Esophagus muscularis mucosa (tissue), 4 donors: ENCODE results near the gene CFAP73. TPM values are rescaled to one million over a fixed set of nuclear protein-coding genes. Genes with fewer than 3 reads are reported as not detected.

Source experiments
- DNase-seq: peaks from one replicate; pipeline ENCODE4 v3.0.0-alpha.2; 2017; ENCODE audit errors: extremely low spot score
- H3K27ac ChIP-seq, 4 donors: fragments of 200-600 bp; sonication (generic); replicated peaks in 1 of 4; 1 replicate in 3 of 4; 2 replicates in 1 of 4; pipeline ENCODE4 v1.5.1; 2016 to 2019; ENCODE audit warnings: mild to moderate bottlenecking in 1 of 4
- H3K27me3 ChIP-seq, 4 donors: fragments of 200-600 bp; sonication (generic); one replicate each; pipeline versions ENCODE4 v1.5.1 to v1.6.0; 2016 to 2019
- H3K36me3 ChIP-seq, 4 donors: fragments of 200-600 bp; sonication (generic); one replicate each; pipeline ENCODE4 v1.5.1; 2016 to 2019
- H3K4me1 ChIP-seq, 4 donors: fragments of 200-600 bp; sonication (generic); one replicate each; pipeline ENCODE4 v1.5.1; 2016 to 2019
- H3K4me3 ChIP-seq, 4 donors: fragments of 200-600 bp; sonication (generic); 1 replicate in 2 of 4; 2 replicates in 2 of 4; pipeline ENCODE4 v1.5.1; 2016 to 2019; ENCODE audit warnings: mild to moderate bottlenecking in 4 of 4, moderate library complexity in 1 of 4
- H3K9me3 ChIP-seq, 4 donors: fragments of 200-600 bp; sonication (generic); 1 replicate in 3 of 4; 2 replicates in 1 of 4; pipeline ENCODE4 v1.5.1; 2016 to 2019
- EP300 ChIP-seq: sonication (generic); formaldehyde crosslinking; IDR thresholded peaks from one replicate; pipeline ENCODE4 v1.6.1; 2017; ENCODE audit warnings: antibody characterized with exemption
- POLR2A ChIP-seq: fragments of 450-650 bp; IDR thresholded peaks from one replicate; pipeline ENCODE4 v1.6.1; 2017; ENCODE audit warnings: antibody characterized with exemption, moderate library complexity, mild to moderate bottlenecking, low read depth
- POLR2AphosphoS5 ChIP-seq, 2 donors: sonication (generic); formaldehyde crosslinking; IDR thresholded peaks; one replicate each; pipeline ENCODE4 v1.6.1; 2017; ENCODE audit warnings: antibody characterized with exemption in 2 of 2
- WGBS: methylation state at CpG from one replicate; pipeline ENCODE4 v1.1.5; 2018; 5-methylcytosine and 5-hydroxymethylcytosine counted together
- intact Hi-C: fragments of 100-400 bp; cut with DNase I; formaldehyde crosslinking; loops from one replicate; pipeline ENCODE4 v1.15.1; 2023
- total RNA-seq, 4 donors: library from RNA; depleted of rRNA; stranded (reverse); fragments of >200 nt; gene quantifications; one replicate each; pipeline versions ENCODE4 v1.1.0 to v1.2.1, GENCODE V29; 2016
- TF ChIP-seq, protein P1 (sequence below), 3 experiments: fragments of 200-600 bp in 2 of 3; fragments of 450-650 bp in 1 of 3; sonication (generic) in 2 of 3; IDR thresholded peaks; one replicate each; pipeline ENCODE4 v1.5.1; 2017 to 2019; ENCODE audit warnings: antibody characterized with exemption in 3 of 3, mild to moderate bottlenecking in 2 of 3, moderate library complexity in 1 of 3

CFAP73 gene
- total RNA-seq, 4 donors from 2014 or later, result not detected

DNA sequence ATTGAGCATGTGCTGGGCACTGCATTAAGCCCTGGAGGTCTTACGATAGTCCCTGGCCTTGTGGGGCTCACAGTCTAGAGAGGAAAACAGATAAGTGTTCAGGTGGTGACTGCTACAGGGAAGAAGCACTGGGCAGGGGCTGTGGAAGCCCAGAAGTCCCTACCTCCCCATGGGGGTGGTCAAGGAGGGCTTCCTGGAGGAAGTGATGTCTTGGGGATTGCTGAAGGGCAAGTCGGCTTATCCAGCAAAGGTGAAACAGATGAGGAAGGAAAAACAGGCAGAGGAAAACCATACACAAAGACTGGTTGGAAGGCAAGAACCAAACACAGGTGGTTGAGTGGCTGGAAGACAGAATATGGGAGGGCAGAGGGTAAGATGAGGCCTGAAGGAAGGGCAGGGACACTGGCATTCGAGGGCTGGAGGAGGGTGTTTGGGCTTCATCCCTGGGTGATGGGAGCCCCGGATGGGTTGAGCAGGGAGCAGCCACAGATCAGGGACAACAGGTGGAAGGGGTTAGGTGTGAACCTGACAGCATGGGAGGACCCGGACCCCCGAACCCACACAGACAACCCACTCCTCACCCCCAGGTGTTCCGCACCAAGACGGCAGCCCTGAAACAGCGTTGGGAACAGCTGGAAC is 2.8 kb downstream of the CFAP73 start:
- no peak for DNase-seq
- Histone ChIP-seq H3K4me3 (peak overlapping the region; percentile 42 to 58 (median 48)), H3K27ac (no peak overlapping the region), H3K36me3 (peaks cover 0 to 2% (median 2%) of the 10 kb centered on the region in 4 donors), H3K27me3 (peaks cover 0 to 70% (median 25%) of the 10 kb centered on the region in 4 donors), H3K4me1 (peaks cover 18 to 38% (median 35%) of the 10 kb centered on the region in 4 donors), H3K9me3 (peaks cover 0 to under 1% (median 0%) of the 10 kb centered on the region in 4 donors)
- intact Hi-C loops, result loop anchor here (5.0 kb wide), 1 partner anchor 105 kb away; no protein-coding TSS in a partner anchor
- TF ChIP-seq EP300, result no peak
- TF ChIP-seq POLR2A, result no peak
- TF ChIP-seq, protein P1, sequence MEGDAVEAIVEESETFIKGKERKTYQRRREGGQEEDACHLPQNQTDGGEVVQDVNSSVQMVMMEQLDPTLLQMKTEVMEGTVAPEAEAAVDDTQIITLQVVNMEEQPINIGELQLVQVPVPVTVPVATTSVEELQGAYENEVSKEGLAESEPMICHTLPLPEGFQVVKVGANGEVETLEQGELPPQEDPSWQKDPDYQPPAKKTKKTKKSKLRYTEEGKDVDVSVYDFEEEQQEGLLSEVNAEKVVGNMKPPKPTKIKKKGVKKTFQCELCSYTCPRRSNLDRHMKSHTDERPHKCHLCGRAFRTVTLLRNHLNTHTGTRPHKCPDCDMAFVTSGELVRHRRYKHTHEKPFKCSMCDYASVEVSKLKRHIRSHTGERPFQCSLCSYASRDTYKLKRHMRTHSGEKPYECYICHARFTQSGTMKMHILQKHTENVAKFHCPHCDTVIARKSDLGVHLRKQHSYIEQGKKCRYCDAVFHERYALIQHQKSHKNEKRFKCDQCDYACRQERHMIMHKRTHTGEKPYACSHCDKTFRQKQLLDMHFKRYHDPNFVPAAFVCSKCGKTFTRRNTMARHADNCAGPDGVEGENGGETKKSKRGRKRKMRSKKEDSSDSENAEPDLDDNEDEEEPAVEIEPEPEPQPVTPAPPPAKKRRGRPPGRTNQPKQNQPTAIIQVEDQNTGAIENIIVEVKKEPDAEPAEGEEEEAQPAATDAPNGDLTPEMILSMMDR (IDR thresholded peaks at IDR 0.05), result no peak
- no peak for TF ChIP-seq POLR2AphosphoS5 (IDR thresholded peaks at IDR 0.05)
- WGBS, result 43% methylated on average over 5 of the region's 9 CpGs

DNA sequence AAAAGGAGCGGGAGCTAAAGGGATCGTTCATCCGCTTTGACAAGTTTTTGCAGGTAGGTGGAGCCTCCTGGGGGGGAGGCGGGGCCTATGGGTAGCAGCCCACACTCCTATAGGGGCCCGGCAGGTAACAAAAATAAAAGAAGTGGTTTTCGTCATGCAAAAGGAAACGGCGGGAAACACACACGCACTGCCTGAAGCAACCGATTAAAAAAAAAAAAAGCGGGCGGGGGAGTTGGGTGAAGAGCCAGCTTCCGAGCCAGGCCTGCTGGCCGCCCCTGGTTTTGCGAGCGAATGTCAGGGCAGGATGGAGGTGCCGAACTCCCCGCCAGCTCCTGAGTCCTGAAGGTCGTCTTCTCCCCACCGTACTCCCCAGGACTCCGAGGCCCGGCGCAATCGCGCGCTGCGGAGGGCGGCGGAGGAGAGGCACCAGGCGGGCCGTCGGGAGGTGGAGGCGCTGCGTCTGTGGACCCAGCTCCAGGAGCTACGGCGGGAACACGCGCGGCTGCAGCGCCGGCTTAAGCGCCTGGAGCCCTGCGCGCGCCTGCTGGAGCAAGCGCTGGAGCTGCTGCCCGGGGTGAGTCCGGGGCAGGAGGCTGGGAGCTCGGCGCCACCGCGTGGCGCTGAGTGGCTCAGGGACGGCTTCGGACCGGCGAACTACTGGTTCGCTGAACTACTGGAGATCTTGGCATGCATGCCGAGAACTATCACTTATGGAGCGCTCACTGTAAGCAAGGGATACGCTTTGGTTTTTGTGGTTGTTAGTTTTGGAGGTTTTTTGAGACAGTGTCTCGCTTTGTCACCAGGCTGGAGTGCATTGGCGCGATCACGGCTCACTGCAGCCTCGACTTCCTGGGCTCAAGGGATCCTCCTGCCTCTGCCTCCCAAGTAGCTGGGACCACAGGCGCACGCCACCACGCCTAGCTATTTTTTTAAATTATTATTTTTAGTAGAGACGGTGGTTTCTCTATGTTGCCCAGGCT is 3.6 kb downstream of the CFAP73 start:
- no peak overlapping the region for H3K27ac ChIP-seq
- no peak for DNase-seq
- H3K36me3 ChIP-seq, result peaks cover 0 to 10% (median 10%) of the 10 kb centered on the region in 4 donors
- intact Hi-C loops, result loop anchor here (5.0 kb wide), 1 partner anchor 106 kb away; no protein-coding TSS in a partner anchor
- no peak for TF ChIP-seq POLR2A
- no peak for TF ChIP-seq POLR2AphosphoS5 (IDR thresholded peaks at IDR 0.05)
- no peak for TF ChIP-seq EP300
- TF ChIP-seq, protein P1 (IDR thresholded peaks at IDR 0.05), result peak; percentile 35 to 49 (median 46)
- WGBS, result 12% methylated on average over 39 of the region's 70 CpGs
- peak overlapping the region; percentile 42 to 58 (median 48) for H3K4me3 ChIP-seq
- peaks cover 0 to 75% (median 25%) of the 10 kb centered on the region in 4 donors for H3K27me3 ChIP-seq
- peaks cover 18 to 38% (median 35%) of the 10 kb centered on the region in 4 donors for H3K4me1 ChIP-seq
- no peaks in the 10 kb centered on the region for H3K9me3 ChIP-seq

DNA sequence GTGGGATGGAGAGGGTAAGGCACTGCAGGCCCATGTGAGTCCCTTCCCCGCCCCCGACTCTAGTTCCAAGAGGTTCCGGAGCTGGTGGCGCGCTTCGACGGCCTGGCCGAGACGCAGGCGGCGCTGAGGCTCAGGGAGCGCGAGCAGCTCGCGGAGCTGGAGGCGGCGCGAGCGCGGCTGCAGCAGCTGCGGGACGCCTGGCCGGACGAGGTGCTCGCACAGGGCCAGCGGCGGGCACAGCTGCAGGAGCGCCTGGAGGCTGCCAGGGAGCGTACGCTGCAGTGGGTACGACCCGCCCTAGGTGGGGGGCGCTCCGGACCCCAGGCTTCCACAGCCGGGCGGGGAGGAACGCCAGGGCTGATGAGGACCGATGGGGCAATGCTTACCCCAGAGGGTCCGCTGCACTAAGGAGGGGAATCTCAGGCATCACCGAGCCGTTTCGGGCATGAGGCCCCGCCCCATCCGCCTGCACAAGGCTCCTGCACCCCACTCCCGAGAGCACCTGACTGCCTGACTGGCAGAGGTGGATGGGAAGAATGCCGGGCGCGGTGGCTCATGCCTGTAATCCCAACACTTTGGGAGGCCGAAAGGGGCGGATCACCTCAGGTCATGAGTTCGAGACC is 4.9 kb downstream of the CFAP73 start:
- Histone ChIP-seq H3K9me3 (no peaks in the 10 kb centered on the region), H3K4me1 (peaks cover 18 to 34% (median 32%) of the 10 kb centered on the region in 4 donors), H3K36me3 (peaks cover 9 to 24% (median 23%) of the 10 kb centered on the region in 4 donors), H3K27me3 (peaks cover 0 to 84% (median 25%) of the 10 kb centered on the region in 4 donors), H3K27ac (no peak overlapping the region), H3K4me3 (peak overlapping the region in 3 of 4 donors; percentile 2 to 26 (median 17))
- 4% methylated on average over 9 of the region's 51 CpGs for WGBS
- intact Hi-C loops, result loop anchor here (5.0 kb wide), 1 partner anchor 107 kb away; no protein-coding TSS in a partner anchor
- DNase-seq, result no peak
- TF ChIP-seq POLR2A, result no peak
- TF ChIP-seq, protein P1 (IDR thresholded peaks at IDR 0.05), result no peak
- no peak for TF ChIP-seq EP300
- TF ChIP-seq POLR2AphosphoS5 (IDR thresholded peaks at IDR 0.05), result no peak

DNA sequence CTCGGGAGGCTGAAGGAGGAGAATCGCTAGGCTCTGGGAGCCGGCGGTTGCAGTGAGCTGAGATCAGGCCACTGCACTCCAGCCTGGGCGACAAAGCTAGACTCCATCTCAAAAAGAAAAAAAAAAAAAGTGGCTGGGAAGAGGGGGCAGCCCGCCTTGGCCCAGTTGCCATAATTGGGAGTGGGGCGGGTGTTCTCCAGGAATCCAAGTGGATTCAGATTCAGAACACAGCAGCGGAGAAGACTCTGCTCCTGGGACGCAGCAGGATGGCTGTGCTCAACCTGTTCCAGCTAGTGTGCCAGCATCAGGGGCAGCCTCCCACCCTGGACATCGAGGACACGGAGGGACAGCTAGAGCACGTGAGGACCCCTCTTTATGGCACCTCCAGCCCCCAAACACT is 5.5 kb downstream of the CFAP73 start:
- H3K9me3 ChIP-seq, result no peaks in the 10 kb centered on the region
- TF ChIP-seq POLR2AphosphoS5 (IDR thresholded peaks at IDR 0.05), result no peak
- no peak for TF ChIP-seq POLR2A
- intact Hi-C loops, result no loop called here

More for the DNA sequence above, 5.5 kb downstream of the CFAP73 start:
- peaks cover 18 to 28% (median 27%) of the 10 kb centered on the region in 4 donors for H3K4me1 ChIP-seq
- no peak overlapping the region for H3K27ac ChIP-seq
- 77% methylated on average over 8 of the region's 12 CpGs for WGBS
- peaks cover 15 to 30% (median 29%) of the 10 kb centered on the region in 4 donors for H3K36me3 ChIP-seq
- H3K4me3 ChIP-seq, result no peak overlapping the region
- H3K27me3 ChIP-seq, result peaks cover 0 to 87% (median 25%) of the 10 kb centered on the region in 4 donors
- no peak for DNase-seq
